ENCODE measurements around the gene TSPAN9. TPM values are rescaled to one million over a fixed set of nuclear protein-coding genes. Genes with fewer than 3 reads are reported as not detected.

Gene TSPAN9
- total and polyA plus RNA-seq, 2 experiments from 2014 or later, result 6.0 to 31.5 TPM

DNA sequence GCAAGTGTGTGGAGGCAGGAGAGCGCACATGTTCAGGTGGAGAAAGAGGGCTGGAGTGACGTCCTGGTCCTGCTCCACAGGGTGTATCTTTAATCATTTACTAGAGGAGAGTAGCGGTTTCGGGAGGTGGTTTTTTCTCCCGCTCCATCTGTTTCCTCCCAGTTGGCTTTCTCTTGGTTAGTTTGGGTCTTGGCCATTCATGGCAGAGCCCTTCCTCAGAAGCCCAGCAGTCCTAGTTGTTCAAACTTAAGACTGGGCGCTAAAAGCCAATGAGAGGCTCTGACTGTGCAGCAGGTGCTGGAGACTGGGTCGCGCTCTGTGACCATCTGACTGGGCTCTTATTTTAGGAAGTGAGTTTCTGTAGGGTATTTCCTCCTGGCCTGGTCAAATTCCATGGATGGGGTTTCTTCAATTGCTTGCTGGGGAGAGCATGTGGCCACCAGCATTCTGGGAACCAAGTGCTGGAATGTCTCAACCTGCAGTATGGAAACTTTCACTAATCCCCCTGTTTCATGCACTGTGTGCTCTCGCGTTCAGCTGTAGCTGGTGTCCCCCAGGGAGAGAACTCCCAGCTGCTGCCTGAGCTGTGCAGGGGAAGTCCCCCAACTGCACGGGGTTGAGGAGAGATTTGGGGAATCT lies 27.4 kb upstream of the TSPAN9 start:
- no peak overlapping the region for H3K4me3 ChIP-seq
- TF ChIP-seq, protein P1, sequence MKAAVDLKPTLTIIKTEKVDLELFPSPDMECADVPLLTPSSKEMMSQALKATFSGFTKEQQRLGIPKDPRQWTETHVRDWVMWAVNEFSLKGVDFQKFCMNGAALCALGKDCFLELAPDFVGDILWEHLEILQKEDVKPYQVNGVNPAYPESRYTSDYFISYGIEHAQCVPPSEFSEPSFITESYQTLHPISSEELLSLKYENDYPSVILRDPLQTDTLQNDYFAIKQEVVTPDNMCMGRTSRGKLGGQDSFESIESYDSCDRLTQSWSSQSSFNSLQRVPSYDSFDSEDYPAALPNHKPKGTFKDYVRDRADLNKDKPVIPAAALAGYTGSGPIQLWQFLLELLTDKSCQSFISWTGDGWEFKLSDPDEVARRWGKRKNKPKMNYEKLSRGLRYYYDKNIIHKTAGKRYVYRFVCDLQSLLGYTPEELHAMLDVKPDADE (IDR thresholded peaks at IDR 0.05), result no peak
- TF ChIP-seq STAT1 (IDR thresholded peaks at IDR 0.05; ENCODE audit: unreplicated experiment) (no peak), CREB1 (CRISPR knock-in tag; IDR thresholded peaks at IDR 0.05; ENCODE audit: low read depth) (no peak), EZH2 (IDR thresholded peaks at IDR 0.05; ENCODE audit: low read depth, unreplicated experiment) (no peak)
- peaks cover 7% of the 10 kb centered on the region for H3K27me3 Mint-ChIP-seq (ENCODE audit: insufficient read depth, low read depth, poor library complexity)
- no peaks in the 10 kb centered on the region for H3K27me3 ChIP-seq (ENCODE audit: insufficient read depth)
- no peaks in the 10 kb centered on the region for H3K36me3 Mint-ChIP-seq (ENCODE audit: low read depth)
- no peak overlapping the region for H3K27ac ChIP-seq (ENCODE audit: low read depth)
- peaks cover 13% of the 10 kb centered on the region for H3K4me1 Mint-ChIP-seq
- 0 out of 2 replicates have a peak, but pooled peaks cover 5% of the 10 kb centered on the region for H3K4me1 ChIP-seq (ENCODE audit: insufficient read depth)
- no peak overlapping the region for H3K4me2 ChIP-seq
- H3K36me3 ChIP-seq (ENCODE audit: insufficient read depth), result no peaks in the 10 kb centered on the region
- no peak overlapping the region for H3K27ac Mint-ChIP-seq
- H3K9me2 ChIP-seq (ENCODE audit: insufficient read depth), result no peaks in the 10 kb centered on the region
- peaks cover 4% of the 10 kb centered on the region; the same call in 1 of the 2 replicates for H4K20me1 ChIP-seq (replicated peaks; ENCODE audit: insufficient read depth)
- no peaks in the 10 kb centered on the region; the same call in 2 of the 3 replicates for H3K9me3 Mint-ChIP-seq
- no peak for DNase-seq (ENCODE audit: low spot score)
- no peak overlapping the region for H2AFZ ChIP-seq
- H3F3A ChIP-seq (replicated peaks; ENCODE audit: low read depth), result peaks cover 5% of the 10 kb centered on the region; the same call in 1 of the 2 replicates
- H3K79me2 ChIP-seq (replicated peaks; ENCODE audit: insufficient read depth), result no peaks in the 10 kb centered on the region
- ATAC-seq, result no peak
- no peak overlapping the region for H3K4me3 Mint-ChIP-seq

DNA sequence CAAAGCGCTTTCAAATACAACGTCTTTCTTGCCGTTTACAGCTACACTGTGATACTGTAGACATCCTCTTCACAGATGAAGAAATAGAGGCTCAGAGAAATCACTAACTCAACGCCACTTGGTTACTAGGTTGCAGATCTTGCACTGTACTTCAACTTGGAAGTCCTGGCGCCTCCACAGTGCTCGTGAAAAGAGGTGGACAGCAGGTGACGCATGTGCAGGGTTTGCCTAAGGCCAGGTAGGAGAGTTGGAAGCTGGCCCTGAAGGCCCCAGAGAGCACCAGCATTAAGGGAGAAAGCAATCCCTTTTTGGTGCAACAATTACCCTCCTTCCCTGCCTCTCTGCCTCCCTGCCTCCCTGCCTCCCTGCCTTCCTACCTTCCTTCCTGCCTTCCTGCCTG lies 22.8 kb upstream of the TSPAN9 start:
- Histone ChIP-seq H3K4me3 (no peak overlapping the region), H3K4me2 (no peak overlapping the region), H3K27me3 (ENCODE audit: insufficient read depth) (no peaks in the 10 kb centered on the region), H3K27ac (ENCODE audit: low read depth) (no peak overlapping the region), H3K9me2 (ENCODE audit: insufficient read depth) (no peaks in the 10 kb centered on the region), H2AFZ (no peak overlapping the region), H3K79me2 (replicated peaks; ENCODE audit: insufficient read depth) (no peaks in the 10 kb centered on the region), H3K36me3 (ENCODE audit: insufficient read depth) (no peaks in the 10 kb centered on the region), H3F3A (replicated peaks; ENCODE audit: low read depth) (no peaks in the 10 kb centered on the region), H3K4me1 (ENCODE audit: insufficient read depth) (peaks cover 10% of the 10 kb centered on the region), H4K20me1 (replicated peaks; ENCODE audit: insufficient read depth) (no peaks in the 10 kb centered on the region)
- H3K4me3 Mint-ChIP-seq, result no peak overlapping the region
- ATAC-seq, result no peak
- H3K27ac Mint-ChIP-seq, result no peak overlapping the region
- H3K9me3 Mint-ChIP-seq, result no peaks in the 10 kb centered on the region; the same call in 2 of the 3 replicates
- H3K36me3 Mint-ChIP-seq (ENCODE audit: low read depth), result no peaks in the 10 kb centered on the region
- peaks cover 6% of the 10 kb centered on the region for H3K27me3 Mint-ChIP-seq (ENCODE audit: insufficient read depth, low read depth, poor library complexity)
- DNase-seq (ENCODE audit: low spot score), result no peak
- peaks cover 11% of the 10 kb centered on the region for H3K4me1 Mint-ChIP-seq
- TF ChIP-seq, protein P2, sequence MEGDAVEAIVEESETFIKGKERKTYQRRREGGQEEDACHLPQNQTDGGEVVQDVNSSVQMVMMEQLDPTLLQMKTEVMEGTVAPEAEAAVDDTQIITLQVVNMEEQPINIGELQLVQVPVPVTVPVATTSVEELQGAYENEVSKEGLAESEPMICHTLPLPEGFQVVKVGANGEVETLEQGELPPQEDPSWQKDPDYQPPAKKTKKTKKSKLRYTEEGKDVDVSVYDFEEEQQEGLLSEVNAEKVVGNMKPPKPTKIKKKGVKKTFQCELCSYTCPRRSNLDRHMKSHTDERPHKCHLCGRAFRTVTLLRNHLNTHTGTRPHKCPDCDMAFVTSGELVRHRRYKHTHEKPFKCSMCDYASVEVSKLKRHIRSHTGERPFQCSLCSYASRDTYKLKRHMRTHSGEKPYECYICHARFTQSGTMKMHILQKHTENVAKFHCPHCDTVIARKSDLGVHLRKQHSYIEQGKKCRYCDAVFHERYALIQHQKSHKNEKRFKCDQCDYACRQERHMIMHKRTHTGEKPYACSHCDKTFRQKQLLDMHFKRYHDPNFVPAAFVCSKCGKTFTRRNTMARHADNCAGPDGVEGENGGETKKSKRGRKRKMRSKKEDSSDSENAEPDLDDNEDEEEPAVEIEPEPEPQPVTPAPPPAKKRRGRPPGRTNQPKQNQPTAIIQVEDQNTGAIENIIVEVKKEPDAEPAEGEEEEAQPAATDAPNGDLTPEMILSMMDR (conservative IDR thresholded peaks at IDR 0.05; ENCODE audit: low read depth in 2 of 2), result no peak
- no peak for TF ChIP-seq JUNB (IDR thresholded peaks at IDR 0.05; ENCODE audit: unreplicated experiment)
- TF ChIP-seq ZNF331 (CRISPR knock-in tag; IDR thresholded peaks at IDR 0.05; ENCODE audit: low read depth), result no peak
- no peak for TF ChIP-seq NANOG (IDR thresholded peaks at IDR 0.05; ENCODE audit: borderline replicate concordance)
- no peak for TF ChIP-seq EZH2 (IDR thresholded peaks at IDR 0.05; ENCODE audit: low read depth, unreplicated experiment)
- no peak for TF ChIP-seq EZH2phosphoT487 (IDR thresholded peaks at IDR 0.05; ENCODE audit: unreplicated experiment)
- TF ChIP-seq ZNF114 (CRISPR knock-in tag; IDR thresholded peaks at IDR 0.05), result no peak
- TF ChIP-seq POLR2AphosphoS5 (IDR thresholded peaks at IDR 0.05; ENCODE audit: low read depth), result no peak
- TF ChIP-seq STAT1 (IDR thresholded peaks at IDR 0.05; ENCODE audit: unreplicated experiment), result no peak
- no peak for TF ChIP-seq REST (IDR thresholded peaks at IDR 0.05; ENCODE audit: unreplicated experiment)
